Measurements from ENCODE around the gene PRKAG1.
A peak's percentile ranks its signal among the peaks of the same experiment; 100 is the strongest.

PRKAG1 gene

DNA sequence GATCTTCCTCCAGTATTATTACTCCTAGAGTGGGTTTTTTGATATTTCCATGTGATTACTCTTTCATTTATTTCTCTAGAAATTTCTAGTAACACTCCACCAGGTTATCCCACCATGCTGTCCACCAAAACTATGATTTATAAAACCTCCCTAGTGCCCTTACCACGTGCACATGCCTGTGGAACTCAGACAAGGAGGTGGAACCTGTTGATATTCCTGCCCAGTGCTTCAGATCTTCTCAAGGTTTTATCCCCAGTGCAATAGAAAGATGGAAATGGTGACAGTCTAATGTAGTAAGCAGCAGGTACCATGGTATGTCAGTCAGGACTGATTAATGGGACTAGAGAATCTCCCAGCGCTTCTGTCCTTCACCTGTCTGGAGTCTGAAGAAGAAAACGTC is 57.7 kb downstream of the PRKAG1 start:
- peaks cover 0 to 1% of the 10 kb centered on the region in 2 experiments; a peak in 1 of 3 replicates for H3K36me3 ChIP-seq (ENCODE audit: control insufficient read depth in 2 of 2, insufficient read depth in 1 of 2, low read length in 2 of 2)
- ChIA-PET CTCF (interaction anchor here (1.2 to 10.8 kb wide), 3 partner anchors 10 to 28 kb away, joined by 4 to 79 read pairs (median 62); partner anchors contain the start of genes WNT1 and WNT10B), POLR2A (interaction anchor here (1.5 kb wide), 1 partner anchor 11 kb away, joined by 3 read pairs; the partner anchor contains the start of gene WNT10B)
- no peak overlapping the region for H3K27ac ChIP-seq (ENCODE audit: extremely low read depth, low read depth, low read length)
- no peak overlapping the region for H3K4me3 ChIP-seq (ENCODE audit: low read depth, low read length)
- no peaks in the 10 kb centered on the region for H3K4me1 ChIP-seq (ENCODE audit: control insufficient read depth, insufficient read depth, low read length)
- no peaks in the 10 kb centered on the region for H3K9me3 ChIP-seq (ENCODE audit: control insufficient read depth, insufficient read depth, low read depth, low read length)
- no peak for TF ChIP-seq ZSCAN30 (tag by site-specific recombination; IDR thresholded peaks at IDR 0.05)
- no peak for TF ChIP-seq ZNF626 (tag by site-specific recombination; IDR thresholded peaks at IDR 0.05)
- TF ChIP-seq, protein P1, sequence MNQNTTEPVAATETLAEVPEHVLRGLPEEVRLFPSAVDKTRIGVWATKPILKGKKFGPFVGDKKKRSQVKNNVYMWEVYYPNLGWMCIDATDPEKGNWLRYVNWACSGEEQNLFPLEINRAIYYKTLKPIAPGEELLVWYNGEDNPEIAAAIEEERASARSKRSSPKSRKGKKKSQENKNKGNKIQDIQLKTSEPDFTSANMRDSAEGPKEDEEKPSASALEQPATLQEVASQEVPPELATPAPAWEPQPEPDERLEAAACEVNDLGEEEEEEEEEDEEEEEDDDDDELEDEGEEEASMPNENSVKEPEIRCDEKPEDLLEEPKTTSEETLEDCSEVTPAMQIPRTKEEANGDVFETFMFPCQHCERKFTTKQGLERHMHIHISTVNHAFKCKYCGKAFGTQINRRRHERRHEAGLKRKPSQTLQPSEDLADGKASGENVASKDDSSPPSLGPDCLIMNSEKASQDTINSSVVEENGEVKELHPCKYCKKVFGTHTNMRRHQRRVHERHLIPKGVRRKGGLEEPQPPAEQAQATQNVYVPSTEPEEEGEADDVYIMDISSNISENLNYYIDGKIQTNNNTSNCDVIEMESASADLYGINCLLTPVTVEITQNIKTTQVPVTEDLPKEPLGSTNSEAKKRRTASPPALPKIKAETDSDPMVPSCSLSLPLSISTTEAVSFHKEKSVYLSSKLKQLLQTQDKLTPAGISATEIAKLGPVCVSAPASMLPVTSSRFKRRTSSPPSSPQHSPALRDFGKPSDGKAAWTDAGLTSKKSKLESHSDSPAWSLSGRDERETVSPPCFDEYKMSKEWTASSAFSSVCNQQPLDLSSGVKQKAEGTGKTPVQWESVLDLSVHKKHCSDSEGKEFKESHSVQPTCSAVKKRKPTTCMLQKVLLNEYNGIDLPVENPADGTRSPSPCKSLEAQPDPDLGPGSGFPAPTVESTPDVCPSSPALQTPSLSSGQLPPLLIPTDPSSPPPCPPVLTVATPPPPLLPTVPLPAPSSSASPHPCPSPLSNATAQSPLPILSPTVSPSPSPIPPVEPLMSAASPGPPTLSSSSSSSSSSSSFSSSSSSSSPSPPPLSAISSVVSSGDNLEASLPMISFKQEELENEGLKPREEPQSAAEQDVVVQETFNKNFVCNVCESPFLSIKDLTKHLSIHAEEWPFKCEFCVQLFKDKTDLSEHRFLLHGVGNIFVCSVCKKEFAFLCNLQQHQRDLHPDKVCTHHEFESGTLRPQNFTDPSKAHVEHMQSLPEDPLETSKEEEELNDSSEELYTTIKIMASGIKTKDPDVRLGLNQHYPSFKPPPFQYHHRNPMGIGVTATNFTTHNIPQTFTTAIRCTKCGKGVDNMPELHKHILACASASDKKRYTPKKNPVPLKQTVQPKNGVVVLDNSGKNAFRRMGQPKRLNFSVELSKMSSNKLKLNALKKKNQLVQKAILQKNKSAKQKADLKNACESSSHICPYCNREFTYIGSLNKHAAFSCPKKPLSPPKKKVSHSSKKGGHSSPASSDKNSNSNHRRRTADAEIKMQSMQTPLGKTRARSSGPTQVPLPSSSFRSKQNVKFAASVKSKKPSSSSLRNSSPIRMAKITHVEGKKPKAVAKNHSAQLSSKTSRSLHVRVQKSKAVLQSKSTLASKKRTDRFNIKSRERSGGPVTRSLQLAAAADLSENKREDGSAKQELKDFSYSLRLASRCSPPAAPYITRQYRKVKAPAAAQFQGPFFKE (tag by site-specific recombination; IDR thresholded peaks at IDR 0.05; ENCODE audit: borderline replicate concordance): no peak
- no peak for TF ChIP-seq ZNF776 (tag by site-specific recombination; IDR thresholded peaks at IDR 0.05; ENCODE audit: borderline replicate concordance)
- no peak for TF ChIP-seq ZNF274 (IDR thresholded peaks at IDR 0.05; ENCODE audit: low read length)
- no peak for TF ChIP-seq ZNF274 (tag by site-specific recombination; IDR thresholded peaks at IDR 0.05; ENCODE audit: borderline replicate concordance)
- TF ChIP-seq SCRT1 (tag by site-specific recombination; IDR thresholded peaks at IDR 0.05; ENCODE audit: borderline replicate concordance): peak; percentile 90
- no peak for TF ChIP-seq ZNF426 (tag by site-specific recombination; IDR thresholded peaks at IDR 0.05)
- TF ChIP-seq HOXC10 (CRISPR knock-in tag; IDR thresholded peaks at IDR 0.05): no peak
- no peak for TF ChIP-seq ZSCAN16 (tag by site-specific recombination; IDR thresholded peaks at IDR 0.05)
- TF ChIP-seq SALL2 (tag by site-specific recombination; IDR thresholded peaks at IDR 0.05; ENCODE audit: borderline replicate concordance): no peak
- no peak for TF ChIP-seq ZNF221 (tag by site-specific recombination; IDR thresholded peaks at IDR 0.05; ENCODE audit: borderline replicate concordance)
- peak; percentile 89 for TF ChIP-seq SCRT2 (tag by site-specific recombination; IDR thresholded peaks at IDR 0.05)
- TF ChIP-seq, protein P2, sequence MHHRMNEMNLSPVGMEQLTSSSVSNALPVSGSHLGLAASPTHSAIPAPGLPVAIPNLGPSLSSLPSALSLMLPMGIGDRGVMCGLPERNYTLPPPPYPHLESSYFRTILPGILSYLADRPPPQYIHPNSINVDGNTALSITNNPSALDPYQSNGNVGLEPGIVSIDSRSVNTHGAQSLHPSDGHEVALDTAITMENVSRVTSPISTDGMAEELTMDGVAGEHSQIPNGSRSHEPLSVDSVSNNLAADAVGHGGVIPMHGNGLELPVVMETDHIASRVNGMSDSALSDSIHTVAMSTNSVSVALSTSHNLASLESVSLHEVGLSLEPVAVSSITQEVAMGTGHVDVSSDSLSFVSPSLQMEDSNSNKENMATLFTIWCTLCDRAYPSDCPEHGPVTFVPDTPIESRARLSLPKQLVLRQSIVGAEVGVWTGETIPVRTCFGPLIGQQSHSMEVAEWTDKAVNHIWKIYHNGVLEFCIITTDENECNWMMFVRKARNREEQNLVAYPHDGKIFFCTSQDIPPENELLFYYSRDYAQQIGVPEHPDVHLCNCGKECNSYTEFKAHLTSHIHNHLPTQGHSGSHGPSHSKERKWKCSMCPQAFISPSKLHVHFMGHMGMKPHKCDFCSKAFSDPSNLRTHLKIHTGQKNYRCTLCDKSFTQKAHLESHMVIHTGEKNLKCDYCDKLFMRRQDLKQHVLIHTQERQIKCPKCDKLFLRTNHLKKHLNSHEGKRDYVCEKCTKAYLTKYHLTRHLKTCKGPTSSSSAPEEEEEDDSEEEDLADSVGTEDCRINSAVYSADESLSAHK (tag by site-specific recombination; IDR thresholded peaks at IDR 0.05): no peak
- no peak for TF ChIP-seq ZNF37A (tag by site-specific recombination; IDR thresholded peaks at IDR 0.05)
- TF ChIP-seq ZNF555 (tag by site-specific recombination; conservative IDR thresholded peaks at IDR 0.05): no peak

DNA sequence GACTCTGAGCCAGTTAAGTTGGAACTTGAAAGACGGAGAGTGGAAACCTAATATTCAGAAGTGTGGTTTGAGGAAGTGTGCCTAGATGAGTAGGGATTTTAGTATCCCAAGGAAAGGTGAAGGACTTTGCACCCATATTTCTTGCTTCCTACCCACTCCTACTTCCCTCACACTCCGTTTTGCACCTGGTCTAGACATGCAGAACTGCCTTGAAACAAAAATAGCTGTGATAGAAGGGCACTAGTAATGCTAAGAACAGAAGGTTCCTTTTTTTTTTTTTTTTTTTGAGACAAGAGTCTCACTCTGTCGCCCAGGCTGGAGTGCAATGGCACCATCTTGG is 60.6 kb downstream of the PRKAG1 start:
- TF ChIP-seq, protein P3, sequence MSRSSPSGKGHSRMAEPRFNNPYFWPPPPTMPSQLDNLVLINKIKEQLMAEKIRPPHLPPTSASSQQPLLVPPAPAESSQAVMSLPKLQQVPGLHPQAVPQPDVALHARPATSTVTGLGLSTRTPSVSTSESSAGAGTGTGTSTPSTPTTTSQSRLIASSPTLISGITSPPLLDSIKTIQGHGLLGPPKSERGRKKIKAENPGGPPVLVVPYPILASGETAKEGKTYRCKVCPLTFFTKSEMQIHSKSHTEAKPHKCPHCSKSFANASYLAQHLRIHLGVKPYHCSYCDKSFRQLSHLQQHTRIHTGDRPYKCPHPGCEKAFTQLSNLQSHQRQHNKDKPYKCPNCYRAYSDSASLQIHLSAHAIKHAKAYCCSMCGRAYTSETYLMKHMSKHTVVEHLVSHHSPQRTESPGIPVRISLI (tag by site-specific recombination; IDR thresholded peaks at IDR 0.05): 0 out of 2 replicates have a peak, but pooled peaks have one; percentile 25
- TF ChIP-seq ZNF175 (tag by site-specific recombination; IDR thresholded peaks at IDR 0.05): no peak
- 0 out of 2 replicates have a peak overlapping the region, but pooled peaks have one; percentile 21 for H3K27ac ChIP-seq (ENCODE audit: extremely low read depth, low read depth, low read length)
- ChIA-PET CTCF (interaction anchor here (0.7 to 8.9 kb wide), 9 partner anchors 9 to 72 kb away, joined by 3 to 64 read pairs (median 5); partner anchors contain the start of gene WNT1), POLR2A (interaction anchor here (0.7 to 2.9 kb wide), 11 partner anchors 10 to 105 kb away, joined by 3 to 28 read pairs (median 5); partner anchors contain the start of genes DDX23 and WNT10B)
- H3K9me3 ChIP-seq (ENCODE audit: control insufficient read depth, insufficient read depth, low read depth, low read length): no peaks in the 10 kb centered on the region
- H3K4me1 ChIP-seq (ENCODE audit: control insufficient read depth, insufficient read depth, low read length): no peaks in the 10 kb centered on the region
- peak overlapping the region; percentile 81; the same call in 1 of the 2 replicates for H3K4me3 ChIP-seq (ENCODE audit: low read depth, low read length)
- peaks cover 8 to 24% of the 10 kb centered on the region in 2 experiments; a peak in 2 of 3 replicates for H3K36me3 ChIP-seq (ENCODE audit: control insufficient read depth in 2 of 2, insufficient read depth in 1 of 2, low read length in 2 of 2)

Data from HEK293 (cell line).